ENCODE measurements around the gene GSE1.

GSE1 gene

DNA sequence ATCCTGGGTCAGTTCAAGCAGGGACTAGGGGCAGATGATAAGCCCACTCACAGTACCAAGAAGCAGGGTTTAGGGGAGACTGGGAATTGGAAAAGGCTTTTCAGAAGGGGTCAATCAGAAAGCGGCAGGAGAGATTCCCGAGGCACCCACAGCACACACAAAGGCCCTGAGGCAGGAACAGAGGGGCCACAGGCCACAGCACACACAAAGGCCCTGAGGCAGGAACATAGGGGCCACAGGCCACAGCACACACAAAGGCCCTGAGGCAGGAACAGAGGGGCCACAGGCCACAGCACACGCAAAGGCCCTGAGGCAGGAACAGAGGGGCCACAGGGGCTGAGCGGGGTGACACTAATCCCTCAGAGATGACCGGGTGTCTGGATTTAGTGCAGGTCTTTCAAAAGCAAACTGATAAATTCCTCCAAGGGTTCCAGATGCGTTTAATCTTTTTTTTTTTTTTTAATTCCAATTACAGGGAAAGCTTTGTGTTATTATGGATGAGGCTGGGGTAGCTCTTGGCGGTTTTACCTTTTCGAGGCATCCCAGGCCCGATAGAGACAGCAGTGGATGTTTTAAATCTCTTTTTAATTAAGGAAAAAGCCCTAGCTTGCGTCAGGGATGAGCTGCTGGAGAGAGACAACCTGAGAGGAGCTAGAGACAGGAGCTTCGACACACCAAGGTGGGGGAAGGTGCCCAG lies 106.6 kb downstream of the GSE1 start:
- DNase-seq (ENCODE audit: low read depth in 3 of 3) = no peak

DNA sequence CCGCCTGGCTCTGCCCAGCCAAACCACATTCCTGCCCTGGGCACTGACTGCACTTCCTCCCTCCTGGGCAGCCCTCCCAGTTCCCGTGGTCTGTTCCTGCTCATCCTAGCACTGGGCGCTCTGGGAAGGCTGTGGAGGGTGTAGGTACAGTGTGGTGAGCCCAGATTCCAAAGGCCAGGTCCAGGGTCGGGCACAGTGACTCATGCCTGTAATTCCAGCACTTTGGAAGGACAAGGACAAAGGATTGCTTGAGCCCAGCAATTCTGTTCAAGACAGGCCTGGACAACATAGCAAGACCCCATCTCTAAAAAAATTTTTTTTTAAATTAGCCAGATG lies 107.1 kb downstream of the GSE1 start:
- DNase-seq (ENCODE audit: low read depth in 3 of 3) = no peak

DNA sequence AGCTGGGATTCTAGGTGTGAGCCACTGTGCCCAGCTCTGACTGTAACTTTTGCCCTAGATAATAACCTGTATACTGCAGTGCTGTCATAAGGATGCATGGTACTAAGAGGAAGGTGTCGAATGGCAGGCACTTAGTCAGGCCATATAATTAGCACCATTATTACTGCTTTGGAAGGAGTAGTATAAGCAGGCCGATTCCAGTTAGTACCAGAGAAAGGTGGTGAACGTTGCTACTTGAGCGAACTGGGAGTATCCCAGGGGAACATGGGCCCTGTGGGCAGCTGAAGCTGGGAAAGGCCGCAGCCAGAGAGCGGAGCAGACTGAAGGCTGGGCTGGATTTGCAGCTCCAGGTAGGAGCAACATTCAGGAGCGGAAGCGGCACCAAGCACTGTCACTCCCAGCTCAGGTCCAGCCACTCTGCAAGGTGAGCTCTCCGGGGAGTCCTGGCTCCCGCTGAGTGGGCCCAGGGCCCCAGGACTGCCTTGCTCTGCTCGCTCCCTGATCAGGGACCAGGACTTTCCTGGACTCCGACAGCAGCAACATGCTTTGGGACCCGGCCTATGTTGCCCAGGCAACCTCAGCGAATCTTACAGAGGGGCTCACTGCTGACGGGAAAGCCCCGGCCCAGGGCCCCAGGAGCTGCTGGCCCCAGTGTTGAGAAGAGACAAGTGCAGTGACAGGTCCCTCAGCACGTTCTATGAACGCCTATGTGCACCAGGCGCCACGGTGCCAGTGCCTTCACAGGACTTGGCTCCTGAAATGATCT lies 109.2 kb downstream of the GSE1 start:
- DNase-seq (ENCODE audit: low read depth in 3 of 3) = no peak

DNA sequence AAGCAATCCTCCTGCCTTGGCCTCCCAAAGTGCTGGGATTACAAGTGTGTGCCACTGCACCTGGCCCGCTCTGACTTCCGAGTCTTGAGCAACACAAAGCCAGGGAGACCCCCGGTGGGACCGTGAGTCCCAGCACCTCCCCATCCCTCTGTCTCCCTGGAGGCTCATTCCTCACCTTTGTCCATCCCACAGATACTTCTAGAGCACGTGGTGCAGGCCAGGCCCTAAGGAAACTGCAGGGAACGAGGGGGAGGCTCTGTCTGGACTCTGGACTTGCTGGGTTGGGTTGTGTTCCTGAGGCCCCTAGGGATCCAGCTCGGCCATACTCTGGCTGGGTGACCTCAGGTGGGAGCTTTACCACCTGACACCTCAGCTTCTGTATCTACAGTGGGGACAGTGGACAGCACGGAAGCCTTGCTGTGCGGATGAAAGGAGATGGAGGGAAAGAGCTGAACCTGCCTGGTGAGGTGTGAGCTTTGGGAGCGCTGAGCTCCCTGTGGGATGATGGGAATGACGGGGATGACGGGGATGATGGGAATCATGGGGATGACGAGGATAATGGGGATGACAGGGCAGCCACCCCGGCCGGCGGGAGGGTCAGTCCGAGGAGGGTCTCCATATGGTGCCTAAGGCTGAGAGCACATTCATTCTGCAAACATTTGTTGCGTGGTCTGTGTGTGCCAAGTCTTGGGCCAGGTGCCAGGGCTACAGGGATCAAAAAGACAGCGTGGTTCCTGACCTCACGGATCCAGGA lies 111.2 kb downstream of the GSE1 start:
- no peak for DNase-seq (ENCODE audit: low read depth in 3 of 3)

DNA sequence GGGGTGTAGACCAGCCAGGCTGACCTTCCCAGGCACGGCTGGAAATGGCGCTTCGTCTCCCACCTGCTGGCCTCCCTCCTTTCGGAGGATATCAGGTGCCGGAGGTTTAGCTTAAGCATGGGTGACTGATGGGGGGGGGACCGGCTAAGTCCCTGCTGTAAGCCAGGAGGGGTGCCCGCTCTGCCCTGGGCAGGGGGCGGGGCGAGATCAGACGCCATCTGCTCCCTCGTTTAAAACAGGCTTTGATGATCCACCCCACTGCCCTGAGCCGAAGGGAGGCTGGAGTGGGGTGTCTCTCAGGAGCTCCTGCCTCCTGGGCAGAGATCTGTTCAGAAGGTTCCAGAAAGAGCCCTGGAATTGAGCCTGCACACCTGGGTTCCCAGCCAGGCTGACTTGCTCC lies 111.8 kb downstream of the GSE1 start:
- no peak for DNase-seq (ENCODE audit: low read depth in 3 of 3)

Data from stimulated activated CD4-positive, alpha-beta T cell treated with anti-CD3 and anti-CD28 coated beads, TNF-alpha, amount 100 ng/mL, for 48 hours (primary cell).